ENCODE data around the gene GAS6. TPM values are rescaled to one million over a fixed set of nuclear protein-coding genes. Genes with fewer than 3 reads are reported as not detected.

GAS6 gene
- polyA plus RNA-seq, 3 donors = 32.3 to 151 (median 118) TPM

DNA sequence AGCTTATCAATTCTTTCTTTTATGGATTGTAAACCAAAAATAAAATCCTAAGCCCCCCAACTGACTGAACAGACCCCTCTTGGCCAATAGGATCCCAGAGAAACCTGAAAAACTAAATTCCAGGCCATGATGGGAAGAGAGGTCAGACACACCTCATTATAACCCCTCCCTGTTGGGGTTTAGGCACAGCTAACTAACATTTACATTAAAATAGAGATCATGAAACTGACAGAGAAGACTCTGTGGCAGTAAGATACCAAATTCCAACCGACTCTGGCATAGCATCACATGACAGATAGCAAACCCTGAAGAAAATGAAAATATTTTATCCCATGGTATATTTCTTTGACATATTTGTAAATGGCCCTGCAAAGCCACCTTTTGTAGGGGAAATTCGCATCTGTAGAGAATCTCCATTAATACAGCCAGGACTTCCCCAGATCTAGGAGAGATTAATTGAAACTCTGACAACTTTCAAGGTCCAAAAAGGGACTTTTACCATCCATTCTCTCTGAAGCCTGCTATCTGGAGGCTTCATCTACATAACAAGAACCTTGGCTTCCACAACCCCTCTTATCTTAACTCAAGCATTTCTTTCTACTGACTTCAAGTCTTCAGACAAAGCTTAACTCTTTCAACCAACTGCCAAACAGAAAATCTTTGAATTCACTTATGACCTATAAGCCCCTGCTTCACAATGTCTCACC, 27.1 kb upstream of the GAS6 start:
- no peak overlapping the region for H3K27ac ChIP-seq (ENCODE audit: low read depth, low read length)
- WGBS, 3 donors = 63 to 87% (median 80%) methylated on average over 2 of the region's 2 CpGs

DNA sequence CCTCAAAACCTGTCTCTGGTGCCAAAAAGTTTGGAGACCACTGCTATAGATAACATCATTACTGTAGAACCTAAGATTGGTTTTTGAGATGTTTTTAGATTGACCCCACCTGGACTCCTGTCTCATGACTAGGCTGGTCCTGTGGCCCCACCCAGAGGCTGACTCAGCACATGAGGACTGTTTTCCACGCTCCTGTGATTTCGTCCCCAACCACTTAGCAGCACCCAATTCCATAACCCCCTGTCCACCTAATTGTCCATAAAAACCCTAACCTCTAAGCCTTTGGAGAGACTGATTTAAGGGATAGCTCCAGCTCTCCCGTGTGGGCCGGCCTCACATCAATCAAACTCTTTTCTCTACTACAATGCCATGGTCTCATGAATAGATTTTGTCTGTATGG, 25.6 kb upstream of the GAS6 start:
- no peak overlapping the region for H3K27ac ChIP-seq (ENCODE audit: low read depth, low read length)
- WGBS, 3 donors = 83 to 91% (median 85%) methylated on average over 4 of the region's 4 CpGs

DNA sequence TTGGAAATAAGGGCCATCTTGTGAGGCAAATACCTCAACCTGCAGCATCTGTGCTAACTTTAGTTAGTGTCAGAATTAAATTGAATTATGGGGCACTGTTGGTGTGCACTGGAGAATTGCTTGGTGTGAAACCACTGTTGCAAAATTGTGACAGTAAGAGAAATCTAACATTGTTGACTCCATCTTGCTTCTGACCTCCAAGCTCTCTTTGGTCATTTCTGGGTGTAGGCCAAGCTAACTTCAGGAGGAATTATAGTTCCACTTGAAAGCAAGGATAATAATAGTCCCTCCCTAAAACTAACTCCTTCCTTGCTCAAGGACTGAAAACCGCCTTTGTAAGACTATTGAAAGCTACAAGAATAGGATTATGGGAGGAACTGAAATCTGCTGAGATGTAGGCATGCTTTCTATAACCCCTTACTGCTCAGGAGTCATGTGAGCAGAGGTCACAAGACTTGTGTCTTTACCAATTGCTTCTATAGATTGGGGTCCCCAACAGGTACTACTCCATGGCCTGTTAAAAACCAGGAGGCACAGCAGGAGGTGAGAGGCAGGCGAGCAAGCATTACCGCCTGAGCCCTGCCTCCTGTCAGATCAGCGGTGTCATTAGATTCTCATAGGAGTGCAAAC, 24.9 kb upstream of the GAS6 start:
- 91 to 95% (median 92%) methylated on average over 4 of the region's 4 CpGs for WGBS, 3 donors
- no peak overlapping the region for H3K27ac ChIP-seq (ENCODE audit: low read depth, low read length)

DNA sequence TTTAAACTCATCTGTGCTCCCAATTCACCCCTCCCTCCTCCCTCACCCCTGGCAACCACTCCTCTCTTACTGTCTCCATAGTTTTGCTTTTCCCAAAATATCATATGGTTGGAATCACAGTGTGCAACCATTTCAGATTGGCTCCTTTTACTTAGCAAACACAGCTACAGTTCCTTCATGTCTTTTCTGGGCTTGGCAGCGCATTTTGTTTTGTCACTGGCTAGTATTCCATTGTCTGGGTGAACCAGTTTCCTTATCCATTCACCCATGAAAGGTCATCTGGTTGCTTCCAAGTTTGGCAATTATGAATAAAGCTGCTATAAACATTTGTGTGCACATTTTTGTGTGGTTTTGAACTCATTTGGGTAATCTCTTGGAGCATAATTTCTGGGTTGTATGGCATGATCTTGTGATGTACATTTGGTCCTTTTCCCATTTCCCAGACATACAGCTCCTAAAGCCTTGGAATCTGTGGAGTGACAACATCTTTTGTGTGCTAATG, 23.9 kb upstream of the GAS6 start:
- WGBS, 3 donors = 54 to 77% (median 75%) methylated on average over 1 of the region's 1 CpG
- no peak overlapping the region for H3K27ac ChIP-seq (ENCODE audit: low read depth, low read length)

DNA sequence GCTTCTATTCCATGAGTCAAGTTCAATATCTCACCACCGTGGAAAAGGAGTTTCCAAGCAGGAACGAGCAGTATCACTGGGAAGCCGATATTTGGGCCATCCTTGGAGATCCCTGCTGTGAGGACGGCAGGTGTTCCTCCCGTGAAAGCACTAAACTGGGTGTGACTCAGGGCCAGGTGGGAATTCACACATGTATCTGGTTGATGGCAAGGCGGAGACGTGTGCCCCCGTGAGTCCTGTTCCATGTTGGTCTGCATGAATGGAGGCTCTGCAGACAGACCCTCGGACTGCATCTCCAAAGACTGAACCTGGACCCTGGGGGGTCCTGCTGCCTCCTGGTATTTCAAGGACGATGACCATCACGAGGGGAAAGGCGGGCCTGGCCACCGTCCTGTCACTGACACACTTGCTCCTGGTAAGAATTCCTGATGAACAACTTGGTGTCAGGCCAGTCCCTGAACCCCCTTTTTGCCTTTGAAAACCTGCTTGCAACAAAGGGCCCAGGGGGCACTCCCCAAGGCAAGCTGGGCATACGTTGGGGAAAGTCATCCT, 22.8 kb upstream of the GAS6 start:
- 80 to 93% (median 90%) methylated on average over 14 of the region's 14 CpGs for WGBS, 3 donors
- no peak overlapping the region for H3K27ac ChIP-seq (ENCODE audit: low read depth, low read length)

DNA sequence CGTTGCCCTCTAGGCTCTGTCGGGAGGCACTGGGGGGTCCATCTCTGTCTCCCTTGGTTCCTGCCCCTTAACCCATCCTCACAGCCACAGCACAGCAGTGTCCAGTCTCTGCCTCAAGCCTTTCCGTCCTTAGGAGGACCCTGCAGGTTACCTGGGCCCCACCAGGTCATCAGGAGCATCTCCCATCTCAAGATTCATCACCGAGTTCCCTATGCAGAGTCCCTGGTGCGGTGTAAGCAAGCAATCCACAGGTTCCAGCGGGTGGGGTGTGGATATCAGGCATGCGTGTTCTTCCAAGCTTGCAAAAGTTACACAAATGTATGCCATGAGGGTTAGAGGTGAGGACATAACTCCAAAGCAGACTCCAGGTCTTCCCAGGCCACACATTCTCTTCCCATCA, 20.9 kb upstream of the GAS6 start:
- 80 to 98% (median 91%) methylated on average over 7 of the region's 7 CpGs for WGBS, 3 donors
- no peak overlapping the region for H3K27ac ChIP-seq (ENCODE audit: low read depth, low read length)

DNA sequence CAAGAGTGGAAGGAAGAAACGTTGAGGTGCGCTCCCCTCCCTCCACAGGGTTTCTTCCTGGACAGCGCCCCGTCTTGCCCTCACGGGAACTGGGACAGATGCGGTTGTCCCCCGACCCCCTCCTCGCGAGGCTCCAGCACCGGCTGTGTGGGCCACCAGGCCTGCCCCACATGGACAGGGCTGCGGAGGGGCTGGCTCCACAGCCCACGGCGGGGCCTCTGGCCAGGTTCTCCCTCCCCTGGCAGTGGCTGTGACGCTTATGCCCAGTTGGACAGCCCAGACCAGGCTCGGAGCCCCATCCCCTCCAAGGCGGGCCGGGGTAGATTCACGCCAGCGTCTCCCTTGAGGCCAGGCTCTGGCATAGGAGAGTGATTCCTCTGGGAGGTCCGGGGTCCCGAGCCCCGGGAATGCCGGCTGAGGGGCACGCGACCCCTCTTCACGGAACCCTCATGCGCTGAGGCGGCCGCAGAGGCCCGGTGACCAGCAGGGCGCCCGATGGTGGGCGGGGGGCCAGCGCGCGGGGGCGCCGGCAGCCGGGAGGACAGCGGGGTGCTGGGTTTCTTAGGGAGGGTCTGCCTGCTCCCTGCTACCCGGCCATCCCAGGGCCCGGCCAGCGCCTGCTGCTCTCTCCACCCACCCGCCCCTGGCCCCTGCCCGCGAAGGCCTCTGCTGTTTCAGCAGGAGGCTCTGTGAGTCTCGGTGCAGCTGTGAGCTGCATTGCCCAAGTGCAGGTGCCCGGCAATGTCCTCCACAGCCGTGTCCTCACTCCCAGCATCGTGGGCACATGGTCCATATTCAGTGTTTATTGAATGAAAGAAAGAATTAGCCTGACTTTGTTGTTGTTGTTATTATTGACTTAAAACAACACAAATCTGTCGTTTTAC, 20.3 kb upstream of the GAS6 start:
- no peak overlapping the region for H3K27ac ChIP-seq (ENCODE audit: low read depth, low read length)
- 82 to 92% (median 91%) methylated on average over 45 to 51 of the region's 51 CpGs for WGBS, 3 donors

DNA sequence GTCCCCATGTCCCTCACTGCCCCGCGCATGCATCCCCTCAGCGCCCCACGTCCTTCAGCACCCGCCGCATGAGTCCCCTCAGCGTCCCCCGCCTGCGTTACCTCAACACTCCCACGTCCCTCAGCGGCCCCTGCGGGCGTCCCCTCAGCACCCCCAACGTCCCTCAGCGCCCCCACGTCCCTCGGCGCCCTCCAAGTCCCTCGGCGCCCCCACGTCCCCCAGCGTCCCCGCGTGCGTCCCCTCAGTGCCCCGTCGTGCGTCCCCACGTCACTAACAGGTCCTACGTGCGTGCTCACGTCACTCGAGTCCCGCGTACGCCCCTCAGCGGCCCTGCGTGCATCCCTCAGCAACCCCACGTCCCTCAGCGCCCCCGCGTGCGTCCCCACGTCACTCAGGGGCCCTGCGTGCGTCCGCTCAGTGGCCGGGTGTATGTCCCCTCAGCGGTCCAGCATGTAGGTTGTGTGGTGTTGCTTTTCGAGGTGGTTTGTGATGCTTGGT, 19.5 kb upstream of the GAS6 start:
- 92 to 97% (median 95%) methylated on average over 50 of the region's 50 CpGs for WGBS, 3 donors
- H3K27ac ChIP-seq (ENCODE audit: low read depth, low read length) = no peak overlapping the region

DNA sequence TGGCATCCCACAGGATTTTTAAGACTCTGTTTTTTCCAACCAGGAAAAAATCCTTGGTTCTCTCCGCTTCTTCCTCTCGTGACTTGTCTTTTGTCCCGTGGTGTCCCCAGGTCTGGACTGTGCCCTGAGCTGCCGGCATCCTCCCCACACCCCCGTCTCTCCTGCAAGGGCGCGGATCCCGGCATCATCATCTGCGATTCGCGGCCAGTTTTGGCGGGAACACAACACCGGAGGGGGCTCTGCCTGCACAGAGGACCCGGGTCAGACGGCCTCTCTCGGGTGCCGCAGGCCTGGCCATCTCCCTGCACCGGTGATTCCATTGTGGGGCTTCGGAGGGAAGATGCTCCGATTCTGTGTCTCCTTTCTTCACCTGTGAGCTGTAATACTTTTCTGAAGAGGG, 18.8 kb upstream of the GAS6 start:
- WGBS, 3 donors = 81 to 88% (median 84%) methylated on average over 20 of the region's 20 CpGs
- H3K27ac ChIP-seq (ENCODE audit: low read depth, low read length) = no peak overlapping the region

DNA sequence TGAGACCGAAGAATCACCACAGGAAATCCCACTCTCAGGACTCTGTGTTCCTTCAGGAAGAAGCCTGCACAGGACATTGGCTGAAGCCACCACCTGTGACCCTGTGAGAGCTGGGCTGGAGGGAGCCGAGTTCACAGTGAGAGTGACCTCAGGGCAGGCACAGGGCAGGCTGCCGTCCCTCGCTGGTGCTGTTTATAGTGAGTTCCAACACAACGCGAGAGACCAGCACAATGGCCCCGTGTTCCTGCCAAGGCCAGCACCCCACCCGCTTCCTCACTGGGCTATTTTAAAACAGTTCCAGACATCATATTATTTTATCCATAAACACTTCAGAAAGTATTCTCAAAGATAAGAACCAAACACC, 18.4 kb upstream of the GAS6 start:
- 36 to 52% (median 46%) methylated on average over 8 of the region's 8 CpGs for WGBS, 3 donors
- no peak overlapping the region for H3K27ac ChIP-seq (ENCODE audit: low read depth, low read length)

DNA sequence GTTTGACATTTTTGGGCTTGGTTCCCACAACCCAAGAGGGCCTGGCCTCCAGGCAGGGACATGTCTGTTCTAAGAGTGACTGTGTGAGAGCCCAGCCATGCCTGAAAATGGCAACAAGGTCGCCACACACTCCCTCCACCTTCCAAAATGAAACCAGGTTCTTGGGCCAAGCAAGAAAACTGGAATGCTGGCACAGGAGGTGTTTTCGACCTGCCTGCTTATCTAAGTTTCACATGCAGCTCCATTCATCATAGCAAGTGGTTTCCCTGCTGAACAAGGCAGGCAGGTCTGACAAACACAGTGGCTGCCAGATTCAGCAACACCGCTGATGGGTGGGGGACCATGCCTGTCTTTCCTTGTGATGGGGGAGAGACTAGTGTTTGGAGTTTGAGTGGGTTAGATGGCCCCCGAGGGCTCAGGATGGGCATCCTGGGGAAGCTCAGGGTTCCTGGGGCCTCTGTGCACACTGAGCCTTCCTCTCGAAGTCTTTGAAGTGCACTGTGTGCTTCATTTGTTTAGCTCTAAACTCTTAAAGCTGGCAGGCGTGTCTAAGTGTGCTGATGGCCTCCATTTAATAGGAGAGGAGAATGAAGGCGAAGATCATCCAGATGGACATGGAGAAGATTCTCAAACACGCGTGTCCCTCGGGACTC, 17.9 kb upstream of the GAS6 start:
- no peak overlapping the region for H3K27ac ChIP-seq (ENCODE audit: low read depth, low read length)
- 46 to 54% (median 49%) methylated on average over 10 of the region's 10 CpGs for WGBS, 3 donors

DNA sequence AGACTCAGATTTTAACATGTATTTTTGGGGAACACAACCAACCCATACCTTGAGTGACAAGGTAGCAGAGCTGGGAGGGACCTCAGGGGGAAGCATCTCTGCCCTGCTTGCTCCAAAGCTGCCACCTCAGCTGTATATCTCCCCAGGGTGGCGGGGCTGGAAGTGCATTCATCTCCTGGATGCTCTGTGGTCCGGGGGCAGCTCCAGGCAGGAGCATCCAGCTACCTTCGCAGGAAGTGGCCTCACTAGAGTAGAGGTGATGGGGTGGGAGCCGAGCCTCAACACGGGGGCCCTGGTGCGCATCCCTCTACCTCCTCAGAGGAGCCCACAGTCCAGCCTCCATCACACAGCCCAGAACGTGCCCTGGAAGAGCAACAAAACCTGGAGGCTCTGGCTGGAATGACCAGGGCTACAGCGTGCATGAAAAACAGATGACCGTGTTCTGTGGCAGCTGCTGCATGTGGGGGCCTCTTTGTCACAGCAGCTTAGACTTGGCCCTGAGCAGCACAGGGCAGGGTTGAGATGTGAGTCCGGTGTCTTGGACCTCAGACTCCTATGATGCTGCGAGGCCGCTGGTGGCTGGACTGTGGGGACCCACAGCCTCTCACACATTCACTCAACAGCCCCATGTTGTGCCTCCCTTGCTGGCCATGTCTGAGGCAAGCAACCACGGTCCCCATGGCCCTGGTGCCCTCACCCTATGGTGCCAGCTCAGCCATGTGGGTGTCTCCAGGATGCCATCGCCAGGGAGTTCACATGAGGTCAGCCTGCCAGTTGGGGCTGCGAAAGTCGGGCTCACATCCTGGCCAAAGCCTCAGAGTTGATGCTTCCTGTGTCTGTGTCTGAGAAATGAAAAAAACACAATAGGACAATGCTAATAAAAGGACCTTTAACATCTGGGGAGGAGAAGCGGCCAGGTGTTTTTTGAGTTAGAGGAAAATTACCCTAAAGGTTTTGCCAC, 17.1 kb upstream of the GAS6 start:
- no peak overlapping the region for H3K27ac ChIP-seq (ENCODE audit: low read depth, low read length)
- WGBS, 3 donors = 69 to 81% (median 73%) methylated on average over 17 of the region's 17 CpGs

DNA sequence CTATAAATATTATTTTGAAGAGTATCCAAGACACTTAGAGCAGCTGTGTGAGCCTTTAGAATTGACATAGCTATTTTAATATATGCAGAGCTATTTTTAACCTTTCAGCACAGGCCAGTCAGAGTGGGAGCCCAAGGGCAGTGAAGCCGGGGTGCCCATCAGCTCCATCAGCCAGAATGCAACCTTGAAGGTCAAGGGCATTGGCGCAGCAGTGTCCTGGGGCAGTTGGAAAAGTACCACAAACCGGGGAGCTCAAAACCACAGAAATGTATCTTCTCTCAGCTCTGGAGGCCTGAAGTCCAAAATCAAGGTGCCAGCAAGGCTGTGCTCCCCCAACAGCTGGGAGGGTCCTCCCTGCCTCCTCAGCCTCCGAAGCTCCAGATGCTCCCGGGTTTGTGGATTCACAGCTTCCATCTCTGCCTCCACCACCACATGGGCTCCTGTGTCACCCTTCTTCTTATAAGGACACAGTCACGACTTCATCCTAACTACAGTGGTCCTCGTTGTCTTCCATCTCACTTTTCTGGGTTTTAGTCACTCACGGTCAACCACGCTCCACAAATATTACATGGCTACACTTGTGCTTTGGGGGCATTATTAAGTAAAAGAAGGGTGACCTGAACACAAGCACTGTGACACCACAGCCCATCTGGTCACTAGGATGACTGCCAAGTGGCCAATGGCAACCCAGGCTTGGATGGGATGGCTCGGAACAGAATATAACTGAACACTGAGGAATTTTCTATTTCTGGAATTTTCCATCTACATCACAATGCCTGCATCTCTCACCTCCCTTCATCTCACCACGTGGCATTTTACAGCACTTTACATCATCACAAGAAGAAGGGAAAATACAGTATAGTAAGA, 15.9 kb upstream of the GAS6 start:
- H3K27ac ChIP-seq (ENCODE audit: low read depth, low read length) = no peak overlapping the region
- WGBS, 3 donors = 87 to 92% (median 88%) methylated on average over 11 of the region's 11 CpGs

DNA sequence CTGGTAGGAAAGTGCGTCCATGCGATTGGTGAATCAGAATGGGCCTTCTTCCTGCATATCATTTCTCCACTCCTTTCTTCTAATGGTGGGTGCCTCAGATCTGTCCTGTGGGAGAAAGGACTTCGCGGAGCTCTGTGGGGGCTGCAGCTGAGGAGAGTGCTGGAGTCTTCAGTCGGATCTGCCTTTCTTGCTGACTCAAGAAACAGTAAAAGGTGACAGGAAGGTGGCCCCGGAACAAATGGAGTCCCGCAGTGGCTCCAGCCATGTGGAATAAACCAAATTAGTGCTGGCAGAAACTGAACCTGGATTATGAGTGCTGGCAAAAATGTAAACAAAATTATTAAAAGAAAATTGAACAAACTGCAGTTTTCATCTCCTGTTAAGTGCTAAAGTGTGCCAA, 15.1 kb upstream of the GAS6 start:
- WGBS, 3 donors = 77 to 90% (median 82%) methylated on average over 7 of the region's 7 CpGs
- no peak overlapping the region for H3K27ac ChIP-seq (ENCODE audit: low read depth, low read length)

DNA sequence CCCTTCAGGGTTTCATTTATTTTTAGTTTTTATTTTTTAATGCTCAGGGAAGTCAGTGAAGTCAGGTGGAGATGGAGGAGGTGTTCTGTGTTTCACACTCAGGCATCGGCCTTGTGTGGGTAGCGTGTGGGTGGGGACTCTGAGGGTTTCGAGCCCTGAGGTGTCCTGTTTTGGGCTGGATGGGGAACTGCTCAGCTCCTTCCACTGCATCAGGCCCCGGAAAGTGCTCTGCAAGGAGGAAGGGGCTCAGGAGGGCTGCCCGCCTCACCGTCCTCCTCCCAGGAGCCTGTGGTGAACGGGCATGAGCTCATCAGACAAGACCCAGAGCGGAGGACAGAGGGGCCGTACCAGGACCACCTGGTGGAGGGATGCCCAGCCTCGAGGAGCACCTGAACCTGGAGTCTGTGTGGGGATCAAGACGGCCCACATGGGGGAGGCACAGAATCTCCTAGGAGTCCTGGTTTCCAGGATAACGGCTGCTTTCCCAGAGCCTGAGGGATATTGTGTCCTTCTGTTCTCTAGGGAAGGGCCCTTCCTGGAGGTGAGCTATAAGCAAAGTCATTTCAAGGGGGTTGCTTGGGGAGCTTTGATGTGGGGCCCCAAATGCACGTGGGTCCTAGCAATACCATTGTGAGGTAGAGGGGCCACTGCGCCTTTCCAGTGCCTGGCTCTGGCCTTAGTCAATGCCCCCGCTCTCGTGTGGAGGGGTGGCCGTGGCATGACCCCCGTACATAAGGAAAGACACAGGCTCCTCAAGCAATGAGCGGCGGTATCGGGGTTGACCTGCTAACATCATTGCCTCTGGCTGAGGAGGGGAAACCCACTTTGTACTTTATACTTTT, 13.5 kb upstream of the GAS6 start:
- no peak overlapping the region for H3K27ac ChIP-seq (ENCODE audit: low read depth, low read length)

More for the DNA sequence above, 13.5 kb upstream of the GAS6 start:
- 92 to 95% (median 93%) methylated on average over 21 of the region's 21 CpGs for WGBS, 3 donors

Data from adipose tissue (tissue), 3 donors.